Breast epithelium (tissue), 3 donors: ENCODE results near the gene CNTN1.

Source experiments
- CTCF ChIP-seq, 3 donors: fragments of 450-650 bp; IDR thresholded peaks; one replicate each; pipeline ENCODE4 v1.5.1; 2016 to 2017; ENCODE audit warnings: antibody characterized with exemption in 3 of 3, mild to moderate bottlenecking in 3 of 3, moderate library complexity in 3 of 3
- POLR2A ChIP-seq: fragments of 450-650 bp; IDR thresholded peaks from one replicate; pipeline ENCODE4 v1.6.1; 2016; ENCODE audit warnings: antibody characterized with exemption, mild to moderate bottlenecking, moderate library complexity
- POLR2AphosphoS5 ChIP-seq, 3 donors: sonication (generic); formaldehyde crosslinking; IDR thresholded peaks; one replicate each; pipeline ENCODE4 v1.6.1; 2017; ENCODE audit warnings: antibody characterized with exemption in 3 of 3

GRCh38 chr12:40947797-40948196 lies 255.6 kb downstream of the CNTN1 start:
- TF ChIP-seq CTCF (IDR thresholded peaks at IDR 0.05) (no peak), POLR2A (no peak), POLR2AphosphoS5 (IDR thresholded peaks at IDR 0.05) (no peak)
